Esophagus muscularis mucosa (tissue), 4 donors: ENCODE results near the gene BFSP2. TPM values are rescaled to one million over a fixed set of nuclear protein-coding genes. Genes with fewer than 3 reads are reported as not detected.

Experiments used
- DNase-seq: peaks from one replicate; pipeline ENCODE4 v3.0.0-alpha.2; 2017; ENCODE audit errors: extremely low spot score
- H3K27ac ChIP-seq, 4 donors: fragments of 200-600 bp; sonication (generic); replicated peaks in 1 of 4; 1 replicate in 3 of 4; 2 replicates in 1 of 4; pipeline ENCODE4 v1.5.1; 2016 to 2019; ENCODE audit warnings: mild to moderate bottlenecking in 1 of 4
- H3K27me3 ChIP-seq, 4 donors: fragments of 200-600 bp; sonication (generic); one replicate each; pipeline versions ENCODE4 v1.5.1 to v1.6.0; 2016 to 2019
- H3K36me3 ChIP-seq, 4 donors: fragments of 200-600 bp; sonication (generic); one replicate each; pipeline ENCODE4 v1.5.1; 2016 to 2019
- H3K4me1 ChIP-seq, 4 donors: fragments of 200-600 bp; sonication (generic); one replicate each; pipeline ENCODE4 v1.5.1; 2016 to 2019
- H3K4me3 ChIP-seq, 4 donors: fragments of 200-600 bp; sonication (generic); 1 replicate in 2 of 4; 2 replicates in 2 of 4; pipeline ENCODE4 v1.5.1; 2016 to 2019; ENCODE audit warnings: mild to moderate bottlenecking in 4 of 4, moderate library complexity in 1 of 4
- H3K9me3 ChIP-seq, 4 donors: fragments of 200-600 bp; sonication (generic); 1 replicate in 3 of 4; 2 replicates in 1 of 4; pipeline ENCODE4 v1.5.1; 2016 to 2019
- CTCF ChIP-seq, 3 experiments: fragments of 200-600 bp in 2 of 3; fragments of 450-650 bp in 1 of 3; sonication (generic) in 2 of 3; IDR thresholded peaks; one replicate each; pipeline ENCODE4 v1.5.1; 2017 to 2019; ENCODE audit warnings: antibody characterized with exemption in 3 of 3, mild to moderate bottlenecking in 2 of 3, moderate library complexity in 1 of 3
- EP300 ChIP-seq: sonication (generic); formaldehyde crosslinking; IDR thresholded peaks from one replicate; pipeline ENCODE4 v1.6.1; 2017; ENCODE audit warnings: antibody characterized with exemption
- POLR2A ChIP-seq: fragments of 450-650 bp; IDR thresholded peaks from one replicate; pipeline ENCODE4 v1.6.1; 2017; ENCODE audit warnings: antibody characterized with exemption, moderate library complexity, mild to moderate bottlenecking, low read depth
- POLR2AphosphoS5 ChIP-seq, 2 donors: sonication (generic); formaldehyde crosslinking; IDR thresholded peaks; one replicate each; pipeline ENCODE4 v1.6.1; 2017; ENCODE audit warnings: antibody characterized with exemption in 2 of 2
- WGBS: methylation state at CpG from one replicate; pipeline ENCODE4 v1.1.5; 2018; 5-methylcytosine and 5-hydroxymethylcytosine counted together
- intact Hi-C: fragments of 100-400 bp; cut with DNase I; formaldehyde crosslinking; loops from one replicate; pipeline ENCODE4 v1.15.1; 2023
- total RNA-seq, 4 donors: library from RNA; depleted of rRNA; stranded (reverse); fragments of >200 nt; gene quantifications; one replicate each; pipeline versions ENCODE4 v1.1.0 to v1.2.1, GENCODE V29; 2016

The BFSP2 gene
- total RNA-seq, 4 donors from 2014 or later: not detected

DNA sequence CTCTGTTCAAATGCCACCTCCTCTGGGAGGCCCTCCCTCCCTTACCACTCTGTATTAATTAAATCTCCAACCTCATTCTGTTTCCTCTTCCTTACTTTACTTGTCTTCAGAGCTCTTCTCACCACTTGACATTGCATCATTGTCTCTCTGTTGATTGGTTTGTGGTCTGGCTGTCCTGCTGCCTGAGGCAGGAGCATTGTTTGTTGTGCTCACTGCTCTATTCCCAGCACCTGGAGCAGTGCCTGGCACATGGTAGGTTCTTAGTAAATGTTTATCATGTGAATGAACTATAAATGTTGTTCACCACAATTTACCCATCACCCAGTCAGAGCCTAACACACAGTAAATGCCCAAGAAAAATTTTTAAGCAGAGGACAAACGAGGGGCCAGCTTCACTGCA is 6.7 kb upstream of the BFSP2 start:
- H3K4me3 ChIP-seq: no peak overlapping the region
- peaks cover 0 to 14% (median 7%) of the 10 kb centered on the region in 4 donors for H3K4me1 ChIP-seq
- H3K27ac ChIP-seq: no peak overlapping the region

DNA sequence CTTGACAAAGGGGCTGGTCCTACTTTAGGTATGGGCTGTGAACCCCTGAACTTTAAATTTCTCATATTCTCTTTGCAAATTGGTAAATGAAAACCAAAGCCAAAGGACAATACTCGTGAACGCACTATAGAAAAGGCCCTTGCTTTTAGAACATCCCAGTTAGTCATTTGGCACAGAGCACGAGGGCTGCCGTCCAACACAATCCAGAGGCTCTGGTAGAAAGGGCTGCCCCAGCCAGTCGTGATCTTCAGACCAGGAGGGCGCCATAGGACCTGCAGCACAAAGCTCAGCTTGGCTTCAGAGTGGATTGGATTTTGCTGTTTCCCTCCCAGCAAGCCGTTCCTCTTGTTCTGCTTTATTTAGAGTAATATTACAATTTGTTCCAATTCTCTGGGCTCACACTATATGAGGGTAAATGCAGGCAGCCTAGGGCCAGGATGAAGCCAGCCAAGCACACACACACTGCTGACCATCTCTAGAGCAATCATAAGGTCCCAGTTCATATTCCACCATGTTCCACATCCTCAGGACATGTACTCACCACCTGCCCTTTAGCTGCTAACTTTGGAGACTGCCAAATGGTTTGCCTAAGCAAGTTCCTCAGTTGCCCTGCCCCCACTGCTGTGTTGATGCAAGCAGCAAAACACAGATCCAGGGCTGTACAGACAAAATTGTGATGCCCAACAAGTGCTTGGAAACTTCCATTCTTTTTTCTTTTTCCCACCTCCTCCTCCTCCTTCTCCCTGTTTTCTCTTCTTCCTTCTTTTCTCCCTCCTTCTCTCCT is 6.0 kb upstream of the BFSP2 start:
- intact Hi-C loops: no loop called here
- H3K27me3 ChIP-seq: no peaks in the 10 kb centered on the region
- TF ChIP-seq POLR2A: no peak

More for the DNA sequence above, 6.7 kb upstream of the BFSP2 start:
- Histone ChIP-seq H3K27me3 (no peaks in the 10 kb centered on the region), H3K9me3 (peaks cover 0 to 8% (median 0%) of the 10 kb centered on the region in 4 donors), H3K36me3 (peaks cover 0 to 14% (median 4%) of the 10 kb centered on the region in 4 donors)
- TF ChIP-seq POLR2AphosphoS5 (IDR thresholded peaks at IDR 0.05) (no peak), CTCF (IDR thresholded peaks at IDR 0.05) (no peak), EP300 (no peak), POLR2A (no peak)
- intact Hi-C loops: no loop called here
- no peak for DNase-seq
- WGBS: 67% methylated on average over 1 of the region's 1 CpG

DNA sequence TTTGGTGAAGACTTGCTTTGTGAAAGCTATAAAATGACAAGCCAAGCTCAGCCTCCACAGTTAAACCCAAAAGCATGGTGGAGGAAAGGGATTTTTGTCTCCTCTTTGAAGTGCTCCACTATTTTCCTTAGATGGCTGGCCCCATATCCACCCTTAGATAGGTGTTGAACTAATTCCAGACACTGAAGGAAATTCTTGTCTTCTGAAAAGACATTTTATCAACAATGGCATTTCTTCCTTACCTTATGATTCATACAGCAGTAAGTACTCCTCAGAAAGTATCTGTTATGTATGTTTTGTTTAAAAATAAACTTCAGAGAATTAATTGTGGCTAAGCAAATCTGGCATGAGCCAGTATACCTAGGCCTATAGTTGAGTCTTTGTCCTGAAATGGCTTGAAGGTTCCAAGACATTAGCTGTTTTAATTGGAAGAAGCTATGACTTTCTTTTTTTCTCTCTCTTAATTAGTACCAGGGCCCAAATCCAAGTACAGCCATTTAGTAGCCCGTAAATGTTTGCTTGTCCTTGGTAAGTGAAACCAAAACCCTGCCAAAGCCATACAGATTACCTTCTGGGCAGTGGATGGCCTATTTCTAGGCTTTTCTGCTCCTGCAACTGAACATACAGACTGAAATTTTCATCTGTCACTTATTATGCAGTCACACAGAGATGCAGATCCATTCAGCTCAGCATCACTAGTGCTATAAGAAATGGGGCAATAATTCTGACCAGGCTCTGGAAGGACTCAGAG is 5.1 kb upstream of the BFSP2 start:
- no peaks in the 10 kb centered on the region for H3K27me3 ChIP-seq
- WGBS: 75% methylated on average over 1 of the region's 1 CpG
- H3K4me3 ChIP-seq: no peak overlapping the region
- H3K9me3 ChIP-seq: peaks cover 0 to 8% (median 0%) of the 10 kb centered on the region in 4 donors
- no peak overlapping the region for H3K27ac ChIP-seq
- no peak for DNase-seq
- peaks cover 0 to 14% (median 7%) of the 10 kb centered on the region in 4 donors for H3K4me1 ChIP-seq
- H3K36me3 ChIP-seq: peaks cover 0 to 14% (median 4%) of the 10 kb centered on the region in 4 donors
- TF ChIP-seq POLR2A (no peak), EP300 (no peak), POLR2AphosphoS5 (IDR thresholded peaks at IDR 0.05) (no peak), CTCF (IDR thresholded peaks at IDR 0.05) (no peak)
- intact Hi-C loops: no loop called here

More for the DNA sequence above, 6.0 kb upstream of the BFSP2 start:
- Histone ChIP-seq H3K4me3 (no peak overlapping the region), H3K9me3 (peaks cover 0 to 8% (median 0%) of the 10 kb centered on the region in 4 donors), H3K36me3 (peaks cover 0 to 14% (median 4%) of the 10 kb centered on the region in 4 donors), H3K4me1 (peaks cover 0 to 14% (median 7%) of the 10 kb centered on the region in 4 donors), H3K27ac (peak overlapping the region in 1 of 4 donors; percentile 12)
- WGBS: 60% methylated on average over 7 of the region's 7 CpGs
- DNase-seq: no peak

DNA sequence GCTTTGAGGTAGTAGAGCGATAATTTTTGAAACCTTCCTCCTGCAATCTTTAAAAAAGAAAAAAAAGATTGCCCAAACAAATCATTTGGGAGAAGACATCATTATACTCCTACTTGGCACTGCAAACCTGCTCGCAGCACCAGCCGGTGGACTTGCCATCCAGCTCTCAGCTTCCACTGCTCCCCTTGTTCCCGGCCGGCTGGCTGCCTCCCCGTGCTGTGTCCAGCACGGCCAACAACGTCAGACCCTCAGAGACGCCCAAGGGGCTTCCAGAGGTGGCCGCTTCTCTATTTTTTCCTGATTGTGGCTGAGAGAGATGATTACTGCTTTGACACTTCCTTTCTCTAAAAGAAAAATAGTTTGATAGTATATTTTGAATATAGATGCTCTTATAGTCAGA is 3.0 kb upstream of the BFSP2 start:
- Histone ChIP-seq H3K27ac (no peak overlapping the region), H3K4me1 (peaks cover 0 to 16% (median 15%) of the 10 kb centered on the region in 4 donors), H3K4me3 (no peak overlapping the region), H3K27me3 (no peaks in the 10 kb centered on the region), H3K9me3 (peaks cover 0 to 8% (median 0%) of the 10 kb centered on the region in 4 donors), H3K36me3 (peaks cover 0 to 7% (median under 1%) of the 10 kb centered on the region in 4 donors)
- DNase-seq: no peak
- 88% methylated on average over 10 of the region's 10 CpGs for WGBS
- intact Hi-C loops: no loop called here
- TF ChIP-seq EP300 (no peak), POLR2A (no peak), POLR2AphosphoS5 (IDR thresholded peaks at IDR 0.05) (no peak), CTCF (IDR thresholded peaks at IDR 0.05) (no peak)

DNA sequence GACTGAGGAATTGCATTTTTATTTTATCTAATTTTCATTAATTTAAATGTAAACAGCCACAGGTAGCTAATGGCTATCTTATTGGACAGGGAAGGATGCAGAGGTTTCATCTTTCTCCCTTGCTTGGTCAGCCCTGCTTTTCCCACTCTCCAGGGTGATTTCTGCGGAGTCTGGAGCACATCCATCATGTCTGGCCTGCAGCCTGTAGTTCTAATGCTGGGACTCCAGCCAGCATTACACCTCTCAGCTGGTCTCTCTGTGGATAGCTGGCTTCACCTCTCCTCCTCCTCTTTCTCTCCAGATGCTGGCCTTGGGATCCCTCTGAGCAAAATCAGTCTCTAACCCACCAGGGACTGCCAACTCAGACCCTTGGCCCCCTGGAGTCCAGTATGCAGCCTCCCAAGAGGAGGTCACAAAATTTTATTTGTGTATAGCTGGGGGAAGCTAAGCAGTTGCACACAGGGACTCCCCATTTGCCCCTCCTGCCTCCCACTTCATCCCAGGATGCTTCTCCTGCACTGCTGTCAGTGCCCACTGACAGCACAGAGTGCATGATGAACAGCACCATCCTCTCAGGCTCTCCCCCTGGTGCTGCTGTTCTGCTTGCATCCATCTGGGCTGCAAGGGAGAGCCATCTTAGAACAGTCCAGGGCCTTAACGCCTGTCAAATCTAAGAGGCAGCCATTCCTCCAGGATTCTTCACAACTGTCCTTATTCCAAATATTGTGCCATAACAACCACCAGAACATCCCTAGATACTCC is 1.7 kb downstream of the BFSP2 start:
- DNase-seq: no peak
- Histone ChIP-seq H3K4me1 (peaks cover 0 to 9% (median 4%) of the 10 kb centered on the region in 4 donors), H3K27me3 (no peaks in the 10 kb centered on the region), H3K9me3 (no peaks in the 10 kb centered on the region), H3K4me3 (no peak overlapping the region), H3K36me3 (peaks cover 0 to 2% (median 0%) of the 10 kb centered on the region in 4 donors), H3K27ac (no peak overlapping the region)
- 57% methylated on average over 2 of the region's 2 CpGs for WGBS
- no peak for TF ChIP-seq EP300
- intact Hi-C loops: no loop called here
